Measurements from ENCODE around the gene STAC. TPM values are rescaled to one million over a fixed set of nuclear protein-coding genes. Genes with fewer than 3 reads are reported as not detected.

STAC gene
- total and polyA plus RNA-seq, 2 donors (not counting 3 experiments of a cell fraction or from before 2014, with no cell fraction given), result 0.03 to 0.88 TPM

DNA sequence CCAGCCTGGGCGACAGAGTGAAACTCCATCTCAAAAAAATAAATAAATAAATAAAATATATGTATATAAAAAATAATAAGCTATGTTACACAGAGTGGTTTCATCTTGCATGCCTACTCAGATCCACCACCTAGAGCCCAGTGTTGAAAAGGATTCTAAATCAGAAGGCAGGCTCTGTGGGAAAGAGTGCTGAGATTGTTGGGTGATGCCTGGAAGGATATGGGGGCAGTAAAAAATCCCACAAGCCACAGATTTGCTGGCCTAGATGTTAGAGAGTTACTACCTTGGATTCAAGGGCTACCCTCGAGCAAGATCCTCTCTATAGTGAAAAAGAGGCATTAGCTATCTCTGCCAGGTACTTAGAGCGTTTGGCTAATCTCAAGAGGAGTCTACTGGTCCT lies 144.3 kb downstream of the STAC start:
- no peak for DNase-seq (ENCODE audit: low read depth, low spot score)
- no peak for TF ChIP-seq FOS (IDR thresholded peaks at IDR 0.05; ENCODE audit: borderline replicate concordance, insufficient read depth, low read length)
- TF ChIP-seq MYC (IDR thresholded peaks at IDR 0.05; ENCODE audit: low read depth, low read length), result no peak
- no peak for TF ChIP-seq EZH2 (IDR thresholded peaks at IDR 0.05; ENCODE audit: borderline replicate concordance, low read depth, low read length, severe bottlenecking)
- TF ChIP-seq, protein P1, sequence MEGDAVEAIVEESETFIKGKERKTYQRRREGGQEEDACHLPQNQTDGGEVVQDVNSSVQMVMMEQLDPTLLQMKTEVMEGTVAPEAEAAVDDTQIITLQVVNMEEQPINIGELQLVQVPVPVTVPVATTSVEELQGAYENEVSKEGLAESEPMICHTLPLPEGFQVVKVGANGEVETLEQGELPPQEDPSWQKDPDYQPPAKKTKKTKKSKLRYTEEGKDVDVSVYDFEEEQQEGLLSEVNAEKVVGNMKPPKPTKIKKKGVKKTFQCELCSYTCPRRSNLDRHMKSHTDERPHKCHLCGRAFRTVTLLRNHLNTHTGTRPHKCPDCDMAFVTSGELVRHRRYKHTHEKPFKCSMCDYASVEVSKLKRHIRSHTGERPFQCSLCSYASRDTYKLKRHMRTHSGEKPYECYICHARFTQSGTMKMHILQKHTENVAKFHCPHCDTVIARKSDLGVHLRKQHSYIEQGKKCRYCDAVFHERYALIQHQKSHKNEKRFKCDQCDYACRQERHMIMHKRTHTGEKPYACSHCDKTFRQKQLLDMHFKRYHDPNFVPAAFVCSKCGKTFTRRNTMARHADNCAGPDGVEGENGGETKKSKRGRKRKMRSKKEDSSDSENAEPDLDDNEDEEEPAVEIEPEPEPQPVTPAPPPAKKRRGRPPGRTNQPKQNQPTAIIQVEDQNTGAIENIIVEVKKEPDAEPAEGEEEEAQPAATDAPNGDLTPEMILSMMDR (IDR thresholded peaks at IDR 0.05; ENCODE audit: extremely low read depth in 1 of 2, insufficient read depth in 1 of 2, low read depth in 1 of 2, low read length in 2 of 2), result no peak
- TF ChIP-seq POLR2AphosphoS5 (IDR thresholded peaks at IDR 0.05; ENCODE audit: insufficient read depth, low read depth, low read length), result no peak
- TF ChIP-seq JUN (IDR thresholded peaks at IDR 0.05; ENCODE audit: borderline replicate concordance, insufficient read depth, insufficient read length, low read depth), result no peak
- TF ChIP-seq GATA2 (IDR thresholded peaks at IDR 0.05; ENCODE audit: insufficient read depth, insufficient read length, low read depth, low read length), result no peak
- TF ChIP-seq POLR2A (IDR thresholded peaks at IDR 0.05; ENCODE audit: low read depth, low read length), result no peak
- TF ChIP-seq, protein P2, sequence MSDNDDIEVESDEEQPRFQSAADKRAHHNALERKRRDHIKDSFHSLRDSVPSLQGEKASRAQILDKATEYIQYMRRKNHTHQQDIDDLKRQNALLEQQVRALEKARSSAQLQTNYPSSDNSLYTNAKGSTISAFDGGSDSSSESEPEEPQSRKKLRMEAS (IDR thresholded peaks at IDR 0.05; ENCODE audit: insufficient read depth, insufficient read length), result no peak
- intact Hi-C loops (cut with micrococcal nuclease), result no loop called here
- BruUV-seq (replicated peaks), result no TSS peak
- ChIA-PET CTCF (no interaction called here), POLR2A (no interaction called here)
- Histone ChIP-seq H3K27ac (ENCODE audit: insufficient read depth, low read depth, low read length) (no peak overlapping the region), H3K4me2 (ENCODE audit: insufficient read depth, low read length) (no peak overlapping the region), H3K36me3 (ENCODE audit: control insufficient read depth in 2 of 2, extremely low read depth in 1 of 2, insufficient read depth in 2 of 2, low read length in 2 of 2) (no peaks in the 10 kb centered on the region), H3K9ac (replicated peaks; ENCODE audit: extremely low read depth, insufficient read depth, low read length) (no peak overlapping the region), H3K9me1 (replicated peaks; ENCODE audit: control insufficient read depth, extremely low read depth, insufficient read depth, low read length) (no peaks in the 10 kb centered on the region), H3K79me2 (ENCODE audit: control insufficient read depth, insufficient read depth, low read length) (no peaks in the 10 kb centered on the region), H3K27me3 (ENCODE audit: control insufficient read depth in 2 of 2, insufficient read depth in 2 of 2, low read length in 2 of 2) (no peaks in the 10 kb centered on the region), H2AFZ (ENCODE audit: low read depth, low read length) (no peak overlapping the region), H3K4me3 (replicated peaks in 1 of 3; ENCODE audit: insufficient read depth in 1 of 3, low read depth in 1 of 3, low read length in 3 of 3) (no peak overlapping the region), H3K4me1 (ENCODE audit: control insufficient read depth, extremely low read depth, insufficient read depth, low read length) (no peaks in the 10 kb centered on the region), H4K20me1 (replicated peaks; ENCODE audit: control insufficient read depth, extremely low read depth, insufficient read depth, low read length) (no peaks in the 10 kb centered on the region), H3K9me3 (replicated peaks; ENCODE audit: control insufficient read depth, insufficient read depth, low read length) (no peaks in the 10 kb centered on the region)
- no peak for FAIRE-seq
- dilution Hi-C loops (cut with MboI; ENCODE audit: extremely low pct_ligation_motif_present, low sequenced_read_pairs), result no loop called here

All from endothelial cell of umbilical vein (primary cell).